HG02588 (cell line): ENCODE measurements around the gene S100A12.

ENCODE experiments used
- ATAC-seq: cut with Tn5 transposase; IDR thresholded peaks from one replicate; pipeline ENCODE4 v1.9.1; 2021; ENCODE audit warnings: mild to moderate bottlenecking, moderate library complexity; ENCODE audit not compliant: unreplicated experiment

S100A12 gene

DNA sequence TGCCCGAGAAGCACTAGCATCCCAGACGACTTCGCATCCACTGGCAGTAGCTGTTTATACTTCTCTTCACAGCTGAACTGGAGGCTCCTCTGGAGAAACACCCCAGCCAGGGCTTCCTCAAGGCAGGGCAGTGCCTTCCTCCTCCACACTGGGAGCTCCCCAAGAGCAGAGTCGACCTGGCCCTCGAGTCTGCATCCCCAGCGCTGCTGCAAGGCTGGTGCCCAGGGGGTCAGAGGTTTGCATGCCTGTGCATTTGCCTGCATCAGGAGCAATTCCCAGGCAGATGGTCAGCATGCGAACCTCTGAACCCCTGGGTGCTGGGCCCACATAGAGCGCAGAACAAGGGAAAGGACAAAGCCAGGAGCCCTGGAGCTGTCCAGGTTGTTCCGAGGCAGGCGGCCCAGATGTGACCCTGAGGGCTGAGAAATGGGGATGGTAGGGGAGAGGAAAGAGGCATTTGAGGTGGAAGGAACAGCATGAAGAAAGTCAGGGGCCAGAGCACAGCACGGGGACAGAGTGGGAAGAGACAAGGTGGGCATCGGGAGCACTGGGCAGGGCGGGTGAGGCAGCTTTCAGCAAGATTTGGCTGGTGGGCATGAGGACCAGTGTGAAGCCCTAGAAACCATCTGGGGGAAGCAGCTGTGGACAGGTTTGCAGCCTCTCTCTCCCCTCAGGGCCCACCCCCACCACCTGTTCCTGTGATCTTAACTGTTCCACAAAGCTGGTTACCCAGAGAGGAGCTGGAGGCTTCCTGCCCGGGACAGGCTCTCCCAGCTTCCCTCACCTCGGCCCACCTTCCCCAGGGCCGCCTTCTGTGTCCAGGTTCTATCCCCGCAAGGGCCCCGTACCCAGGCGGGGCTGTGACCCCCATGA lies 21.9 kb upstream of the S100A12 start:
- no peak for ATAC-seq

DNA sequence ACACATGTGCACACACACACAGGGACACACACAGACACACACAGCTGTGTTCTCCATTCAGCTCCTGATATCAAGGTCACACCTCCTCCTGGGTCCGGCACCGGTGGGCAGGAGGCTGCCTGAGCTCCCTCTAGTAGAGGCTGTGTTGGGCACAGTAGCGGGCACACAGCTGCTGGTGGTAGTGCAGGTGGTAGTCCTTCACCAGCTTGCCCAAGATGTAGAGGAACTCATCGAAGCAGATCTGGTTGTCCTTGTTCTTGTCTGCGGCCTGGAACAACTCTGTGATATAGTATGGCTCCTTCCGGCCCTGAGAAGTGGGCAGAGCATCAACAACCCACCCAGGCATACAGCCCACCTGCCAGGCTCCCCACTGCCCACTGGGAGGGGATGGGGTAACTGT lies 21.0 kb upstream of the S100A12 start:
- ATAC-seq, result no peak

DNA sequence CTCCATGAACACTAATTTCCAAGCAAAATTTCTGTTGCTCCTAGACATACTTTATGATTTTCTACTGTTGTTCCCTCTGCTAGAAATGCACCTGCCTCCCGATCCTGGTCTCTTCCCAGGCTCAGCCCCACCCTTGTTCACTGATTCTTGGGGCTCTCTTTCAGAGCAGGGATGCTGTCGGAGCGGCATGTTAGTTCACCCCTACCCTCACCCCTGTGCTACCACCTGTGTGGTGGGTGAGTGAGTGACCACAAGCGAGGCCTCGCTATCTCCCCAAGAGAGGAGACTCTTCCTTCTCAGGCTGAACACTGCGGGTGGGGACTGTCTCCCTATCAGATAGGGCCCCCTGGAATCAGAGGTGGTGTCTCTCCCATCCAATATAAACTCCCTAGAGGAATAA lies 20.4 kb upstream of the S100A12 start:
- no peak for ATAC-seq

DNA sequence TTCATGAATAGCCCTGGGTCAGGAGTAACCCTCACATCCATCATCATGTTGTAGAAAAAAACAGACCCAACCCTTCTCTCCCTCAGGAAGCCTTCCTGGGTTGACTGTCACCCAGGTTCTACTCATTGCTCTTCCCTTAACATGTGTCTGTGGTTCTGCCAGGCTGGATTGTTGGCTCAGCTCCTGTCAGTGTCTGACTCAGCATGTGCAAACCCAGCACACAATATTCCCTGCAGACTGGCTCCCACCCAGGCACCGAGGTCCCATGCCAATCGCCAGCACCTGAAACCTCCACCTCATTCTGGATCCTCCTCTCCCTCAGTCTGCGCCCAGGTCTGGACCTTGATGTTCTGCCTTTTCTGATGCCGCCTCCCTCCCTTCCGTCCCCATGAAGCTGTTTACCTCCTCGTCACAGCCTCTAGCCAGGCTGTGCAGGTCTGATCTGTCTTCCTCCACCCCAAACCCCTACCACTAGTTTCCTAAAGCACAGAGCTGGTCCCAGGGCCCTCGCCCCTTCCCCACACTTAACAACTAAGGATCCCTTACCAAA lies 19.8 kb upstream of the S100A12 start:
- ATAC-seq, result no peak

DNA sequence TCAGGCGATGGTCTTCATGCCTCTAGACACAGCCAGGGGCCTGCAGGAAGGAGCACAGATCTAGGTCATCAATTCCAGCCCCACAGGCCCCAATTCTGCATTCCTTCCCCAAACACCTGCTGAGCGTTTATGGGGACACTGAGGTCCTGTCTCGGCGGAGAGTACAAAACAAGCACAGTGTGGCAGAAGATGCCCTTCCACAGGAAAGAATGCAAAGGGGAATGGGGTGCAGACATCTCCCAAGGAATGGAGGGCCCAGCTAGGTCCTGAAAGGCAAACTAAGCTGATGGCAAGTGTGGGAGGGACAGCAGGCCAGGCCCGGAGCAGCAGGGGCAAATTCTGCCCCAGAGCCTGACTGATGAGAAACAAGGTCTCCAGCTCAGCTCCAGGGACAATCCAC lies 19.0 kb upstream of the S100A12 start:
- ATAC-seq, result no peak

DNA sequence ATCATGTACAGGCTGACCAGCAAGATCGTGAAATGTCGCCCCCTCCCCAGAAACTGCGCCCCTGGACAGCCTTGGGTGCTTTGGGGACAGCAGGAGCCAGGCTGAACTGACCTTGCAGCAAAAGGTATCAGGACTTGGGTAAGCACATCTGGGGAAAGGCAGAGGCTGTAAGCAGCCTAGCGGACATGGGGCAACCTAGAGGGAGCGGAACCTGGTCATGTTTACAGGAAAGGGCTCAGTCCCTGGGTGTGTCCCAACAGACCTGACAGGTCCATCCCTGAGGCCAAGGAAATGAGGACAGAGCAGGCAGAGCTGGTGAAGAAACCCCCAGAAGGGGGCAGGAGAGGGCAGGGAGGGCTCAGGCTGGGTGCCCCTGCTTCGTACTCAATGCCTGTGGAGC lies 18.5 kb upstream of the S100A12 start:
- ATAC-seq, result no peak

DNA sequence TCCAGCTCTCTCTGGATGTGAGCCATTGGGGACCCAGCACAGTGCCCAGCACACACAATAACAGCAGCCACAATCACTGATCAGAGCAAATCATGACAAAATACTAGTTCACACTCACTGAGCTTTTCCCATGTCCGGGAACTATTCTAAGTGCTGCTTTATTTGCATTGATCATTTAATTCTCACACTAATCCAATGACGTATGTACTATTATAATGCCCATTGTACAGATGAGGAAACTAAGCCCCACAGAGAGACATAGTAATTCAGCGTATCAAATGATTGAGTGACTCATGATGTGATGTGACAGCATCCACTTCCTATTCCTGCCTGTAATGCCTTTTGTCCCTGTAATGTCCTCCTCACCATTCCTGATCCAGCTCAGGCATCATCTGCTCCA lies 17.4 kb upstream of the S100A12 start:
- ATAC-seq, result no peak

DNA sequence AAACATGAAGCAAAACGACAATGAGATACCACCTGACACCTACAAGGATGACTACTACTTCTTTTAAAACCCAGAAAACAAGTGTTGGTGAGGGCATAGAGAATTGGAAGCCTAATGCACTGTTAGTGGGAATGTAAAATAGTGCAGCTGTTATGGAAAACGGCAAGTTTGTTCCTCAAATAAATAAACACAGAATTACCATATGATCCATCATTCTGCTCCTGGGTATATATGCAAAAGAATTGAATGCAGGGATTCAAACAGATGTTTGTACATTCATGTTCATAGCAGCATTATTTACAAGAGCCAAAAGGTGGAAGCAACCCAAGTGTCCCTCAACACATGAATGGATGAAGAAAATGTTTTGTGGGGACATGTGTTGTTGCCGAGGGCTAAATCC lies 16.8 kb upstream of the S100A12 start:
- no peak for ATAC-seq

DNA sequence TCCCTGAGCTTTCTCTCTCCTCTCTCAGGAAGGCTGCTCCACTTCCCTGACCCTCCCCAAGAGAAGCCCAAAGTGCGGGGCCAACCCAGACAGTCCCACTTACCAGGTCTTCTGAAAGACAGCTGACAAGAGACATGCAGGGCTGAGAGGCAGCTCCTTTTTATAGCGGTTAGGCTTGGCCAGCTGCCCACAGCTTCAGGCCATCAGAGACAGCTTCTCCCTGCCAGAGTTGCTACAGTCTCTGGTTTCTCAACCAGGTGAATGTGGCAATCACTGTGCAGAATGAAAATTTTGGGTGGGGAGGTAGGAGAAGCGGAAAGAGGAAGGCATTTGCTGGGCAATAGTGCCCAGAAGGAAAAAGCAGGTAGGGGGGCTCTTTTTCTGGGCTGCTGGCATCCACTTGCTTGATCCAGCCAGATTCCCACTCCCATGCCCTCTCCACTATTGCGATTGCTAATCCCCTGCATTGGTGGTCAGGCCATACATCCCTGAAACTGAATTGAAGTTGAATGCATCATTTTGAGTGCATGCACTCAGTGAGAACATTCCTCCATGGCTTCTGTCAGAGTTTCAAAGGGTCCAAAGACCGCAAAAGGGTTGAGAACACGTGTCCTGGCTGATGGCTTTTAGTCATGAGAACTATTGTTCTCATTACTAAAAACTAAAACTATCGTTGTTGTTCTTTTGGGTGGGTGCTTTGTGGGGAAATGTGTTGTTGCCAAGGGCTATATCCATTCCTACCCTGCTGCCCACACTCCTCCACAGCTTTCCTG lies 15.7 kb upstream of the S100A12 start, which contains the start of gene S100A8:
TSS of gene S100A8 (minus strand) at position 136 of the 773 bp plus-strand sequence. CDS start 538 bp downstream, outside the sequence.
- ATAC-seq, result no peak

DNA sequence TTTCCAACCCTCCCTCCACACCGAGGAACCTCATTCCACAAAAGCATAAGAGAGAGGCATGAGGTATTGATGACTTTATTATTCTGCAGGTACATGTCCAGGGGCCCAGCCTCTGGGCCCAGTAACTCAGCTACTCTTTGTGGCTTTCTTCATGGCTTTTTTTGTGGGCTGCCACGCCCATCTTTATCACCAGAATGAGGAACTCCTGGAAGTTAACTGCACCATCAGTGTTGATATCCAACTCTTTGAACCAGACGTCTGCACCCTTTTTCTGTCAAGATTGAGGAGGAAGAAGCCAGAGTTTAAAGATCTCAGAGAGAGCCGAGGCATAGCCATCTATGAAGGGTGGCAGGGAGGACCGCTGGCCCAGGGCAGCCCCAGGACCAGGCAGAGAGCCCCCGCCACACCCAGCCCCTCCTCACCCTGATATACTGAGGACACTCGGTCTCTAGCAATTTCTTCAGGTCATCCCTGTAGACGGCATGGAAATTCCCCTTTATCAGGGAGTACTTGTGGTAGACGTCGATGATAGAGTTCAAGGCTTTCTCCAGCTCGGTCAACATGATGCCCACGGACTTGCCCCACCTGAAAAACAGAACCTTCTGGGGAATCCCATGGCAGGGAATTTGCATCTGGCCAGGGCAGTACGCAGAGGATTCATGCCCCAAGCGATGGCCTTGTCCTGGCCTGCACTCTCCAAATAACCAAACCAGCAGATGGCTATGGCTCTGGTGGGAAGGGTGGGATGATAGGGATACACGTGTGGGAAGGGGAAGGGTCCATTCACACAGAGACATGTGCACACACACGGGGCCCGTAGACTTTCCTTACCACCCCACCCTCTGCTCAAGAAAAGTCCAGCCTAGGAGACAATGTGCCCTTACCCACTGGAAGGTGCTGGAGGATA lies 14.8 kb upstream of the S100A12 start:
- ATAC-seq, result no peak

DNA sequence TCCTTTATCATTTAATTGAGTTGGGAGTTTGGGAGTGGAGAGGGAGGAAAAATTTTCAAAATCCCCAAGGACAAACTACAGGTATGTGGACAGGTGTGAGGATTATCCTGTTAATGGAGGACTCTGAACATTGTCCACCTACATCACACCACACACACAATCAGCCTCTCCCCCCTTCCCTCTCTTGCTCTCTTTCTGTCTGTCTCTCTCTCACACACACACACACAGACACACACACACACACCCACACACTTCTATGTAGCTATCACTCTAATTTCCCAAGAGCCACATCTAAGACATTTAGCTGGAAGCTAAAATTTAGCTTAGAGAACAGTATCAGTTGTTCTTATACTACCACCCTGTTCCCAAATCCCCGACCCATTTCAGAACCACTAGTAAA lies 14.0 kb upstream of the S100A12 start:
- no peak for ATAC-seq

DNA sequence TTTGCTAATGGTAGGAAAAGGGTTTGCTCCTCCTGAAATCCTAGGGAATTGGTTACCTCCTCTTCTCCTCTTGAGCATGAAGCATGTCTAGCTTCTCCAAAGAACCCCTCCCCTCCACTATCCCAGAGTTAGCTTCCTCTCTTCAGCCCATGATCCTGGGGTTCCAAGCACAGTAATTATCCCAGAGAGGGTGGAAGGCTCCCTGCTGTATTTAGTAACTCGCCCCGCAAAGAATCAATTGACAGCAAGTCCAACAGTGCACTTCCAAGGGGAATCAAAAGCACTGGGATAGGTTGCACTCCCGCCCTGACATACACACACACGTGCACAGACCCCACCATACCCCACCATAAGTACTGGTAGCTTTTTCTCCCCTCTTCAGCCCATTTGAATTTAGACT lies 12.4 kb upstream of the S100A12 start:
- ATAC-seq, result no peak

DNA sequence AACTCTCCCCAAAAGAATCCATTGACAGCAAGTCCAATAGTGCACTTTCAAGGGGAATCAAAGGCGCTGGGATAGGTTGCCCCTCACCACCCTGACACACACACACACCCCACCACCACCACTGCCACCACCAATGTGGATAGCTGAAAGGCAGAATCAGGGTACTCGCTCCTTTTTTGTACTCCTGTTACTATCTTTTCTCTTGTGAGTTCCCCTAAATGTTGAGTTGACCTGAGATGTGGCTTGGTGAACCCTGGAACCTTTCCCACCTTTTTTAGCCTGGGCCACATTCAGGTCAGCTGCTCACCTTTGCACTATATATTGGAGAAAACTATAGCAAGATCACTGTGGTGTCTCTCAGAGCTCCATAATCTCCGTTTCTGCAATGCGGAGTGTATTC lies 11.6 kb upstream of the S100A12 start:
- no peak for ATAC-seq

DNA sequence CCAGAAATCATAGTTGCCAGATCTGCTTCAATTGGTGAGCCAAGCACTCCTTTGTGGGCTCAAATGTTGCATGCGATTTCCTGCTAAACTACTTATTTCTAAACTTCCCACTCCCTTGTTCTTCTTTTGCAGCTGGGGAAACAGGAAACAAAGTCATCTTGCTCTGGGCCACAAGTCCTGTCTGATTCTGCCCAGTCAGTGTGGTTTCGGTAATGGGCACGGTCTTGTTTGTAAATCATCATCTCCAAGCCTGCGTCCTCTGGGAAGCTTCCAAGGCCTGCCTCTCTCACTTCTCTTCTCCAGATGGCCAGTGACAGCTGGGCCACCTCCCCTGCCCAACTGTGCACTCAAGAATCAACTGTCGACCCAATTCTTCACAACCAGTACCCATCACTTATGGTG lies 11.1 kb upstream of the S100A12 start:
- no peak for ATAC-seq

DNA sequence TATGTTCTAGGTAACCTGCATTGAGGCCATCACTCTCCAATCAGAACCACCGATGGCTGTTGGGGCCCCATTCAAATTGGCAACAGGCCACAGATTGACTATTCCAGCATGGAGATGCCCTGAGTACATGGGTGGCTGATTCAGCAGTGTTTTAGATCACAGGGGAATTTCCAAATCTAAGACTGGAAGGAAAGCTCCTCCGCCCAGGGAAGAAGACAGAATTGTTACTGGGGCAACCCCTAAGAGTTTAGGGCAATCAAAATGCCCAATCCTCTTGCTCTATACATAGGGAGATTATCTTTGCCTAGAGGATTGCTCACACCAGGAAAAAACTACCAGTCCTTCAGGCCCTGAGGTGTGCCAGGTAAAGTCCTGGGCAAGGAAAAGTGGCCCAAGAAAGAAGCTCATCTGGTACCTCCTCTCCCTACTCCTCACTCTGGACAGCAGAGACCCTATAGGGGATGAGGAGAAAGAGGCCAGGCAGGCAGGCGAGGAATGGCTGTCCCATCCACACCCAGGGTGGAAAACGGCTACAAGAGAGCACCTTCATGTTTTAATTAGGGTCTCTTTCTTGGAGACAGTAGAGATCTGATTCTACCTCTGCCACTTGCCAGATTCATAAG lies 9.6 kb upstream of the S100A12 start:
- ATAC-seq, result no peak

DNA sequence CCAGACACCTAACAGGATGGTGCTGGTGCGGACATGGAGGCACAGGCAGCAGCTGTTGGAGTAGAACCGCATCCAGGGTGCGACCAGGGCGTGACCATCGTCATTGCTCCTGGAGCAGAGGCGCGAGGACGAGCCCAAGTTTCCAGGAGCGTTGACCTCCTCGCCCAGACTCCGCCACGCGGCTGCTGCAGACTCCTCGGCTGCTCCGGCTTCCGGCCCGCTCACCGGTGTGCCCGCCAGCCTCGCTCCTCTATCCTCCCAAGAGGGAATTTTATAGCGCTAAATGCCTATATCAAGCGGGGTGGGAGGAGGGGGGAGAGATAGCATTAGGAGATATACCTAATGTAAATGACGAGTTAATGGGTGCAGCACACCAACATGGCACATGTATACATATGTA lies 5.3 kb upstream of the S100A12 start:
- no peak for ATAC-seq

DNA sequence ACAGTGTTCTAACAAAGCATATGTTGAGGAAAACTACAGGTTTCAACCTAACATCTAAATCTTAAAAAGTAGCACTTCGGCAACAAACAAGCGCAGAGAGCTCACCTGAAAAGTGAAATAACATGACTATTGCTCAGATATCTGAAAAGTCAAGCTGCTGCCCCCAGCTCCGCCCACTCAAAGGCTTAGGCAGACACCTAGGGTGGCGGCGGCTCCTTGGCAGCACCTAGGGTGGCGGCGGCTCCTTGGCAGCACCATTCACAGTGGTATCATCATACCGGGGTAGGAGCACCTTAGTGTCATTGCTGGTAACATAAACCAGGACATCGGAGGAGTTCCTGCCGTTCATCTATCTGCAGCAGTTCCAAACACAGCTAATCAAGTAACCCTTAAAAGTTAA lies 4.2 kb upstream of the S100A12 start:
- ATAC-seq, result no peak

DNA sequence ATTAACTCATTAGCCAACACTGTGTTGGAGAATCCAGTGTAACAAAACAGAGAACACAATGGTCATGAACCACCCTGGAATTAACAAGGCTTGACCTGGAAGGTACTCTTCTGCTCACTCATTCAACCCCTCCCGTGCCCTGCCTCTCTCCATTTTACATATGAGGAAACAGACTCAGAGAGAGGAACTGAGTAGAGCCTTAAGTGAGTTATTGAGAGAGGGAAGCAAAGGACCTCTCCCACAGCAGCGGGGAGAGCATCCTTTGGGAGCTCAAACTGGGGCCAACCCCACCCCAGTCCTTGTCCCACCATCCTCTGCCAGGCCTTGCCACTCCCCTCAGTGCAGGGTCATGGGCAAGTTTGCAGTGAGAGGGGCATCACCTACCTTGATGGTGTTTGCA lies 1.4 kb downstream of the S100A12 start:
- ATAC-seq, result no peak

DNA sequence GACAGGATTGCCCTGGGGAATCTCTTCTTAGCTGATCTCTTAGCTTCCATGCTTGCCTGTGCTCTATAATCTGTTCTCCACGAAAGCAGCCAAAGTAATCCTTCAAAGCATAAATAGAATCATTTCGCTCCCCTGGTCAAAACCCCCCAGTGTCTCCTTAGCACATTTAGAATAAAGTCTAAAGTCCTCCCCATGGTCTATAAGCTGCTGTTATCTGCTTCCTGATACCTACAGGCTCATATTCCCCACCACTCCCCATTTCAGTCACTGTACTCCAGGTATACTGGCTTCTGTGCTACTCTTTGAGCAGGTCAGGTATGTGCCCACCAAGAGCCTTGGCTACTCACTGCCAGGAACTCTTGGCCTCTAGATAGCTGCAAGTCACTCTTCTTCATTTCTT lies 2.9 kb downstream of the S100A12 start:
- no peak for ATAC-seq

DNA sequence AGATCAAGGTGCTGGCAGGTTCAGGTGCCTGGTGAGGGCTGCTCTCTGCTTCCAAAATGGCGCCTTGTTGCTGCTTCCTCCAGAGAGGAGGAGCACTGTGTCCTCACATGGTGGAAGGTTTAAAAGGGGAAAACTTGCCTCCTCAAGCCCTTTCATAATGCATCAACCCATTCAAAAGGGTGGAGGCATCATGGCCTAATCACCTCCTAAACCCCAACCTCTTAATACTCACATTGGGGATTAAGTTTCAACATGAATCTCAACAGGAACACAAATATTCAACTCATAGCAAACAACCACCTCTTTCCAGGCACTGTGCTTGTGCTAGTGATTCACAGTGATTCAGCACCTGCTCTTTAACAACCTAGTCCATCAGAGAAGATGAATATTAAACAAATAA lies 4.2 kb downstream of the S100A12 start:
- no peak for ATAC-seq
